Neural progenitor cell (in vitro differentiated cells): Measurements from ENCODE around the gene DUSP19. TPM values are rescaled to one million over a fixed set of nuclear protein-coding genes. Genes with fewer than 3 reads are reported as not detected.

Experiments
- DNase-seq: peaks from one replicate; pipeline ENCODE4 v3.0.0-alpha.2; 2016; ENCODE audit warnings: low spot score
- H2AFZ ChIP-seq: fragments of 200-600 bp; sonication (generic); replicated peaks from 2 replicates; pipeline ENCODE4 v1.6.1; 2016; ENCODE audit warnings: antibody characterized with exemption
- H3F3A ChIP-seq: fragments of 200-600 bp; sonication (generic); 2 replicates; pipeline ENCODE4 v1.6.1; 2016; ENCODE audit warnings: antibody characterized with exemption, low read depth
- H3K27ac ChIP-seq: fragments of 200-600 bp; sonication (generic); 2 replicates; pipeline ENCODE4 v1.5.1; 2016; ENCODE audit warnings: mild to moderate bottlenecking
- H3K27me3 ChIP-seq: fragments of 200-600 bp; sonication (generic); 2 replicates; pipeline ENCODE4 v1.6.1; 2016; ENCODE audit warnings: mild to moderate bottlenecking, moderate library complexity
- H3K36me3 ChIP-seq: fragments of 200-600 bp; sonication (generic); 2 replicates; pipeline ENCODE4 v1.5.1; 2016
- H3K4me1 ChIP-seq: fragments of 200-600 bp; sonication (generic); 2 replicates; pipeline ENCODE4 v1.6.1; 2016; ENCODE audit warnings: mixed run types
- H3K4me2 ChIP-seq: fragments of 200-600 bp; sonication (generic); 2 replicates; pipeline ENCODE4 v1.6.1; 2016
- H3K4me3 ChIP-seq: fragments of 200-600 bp; sonication (generic); 2 replicates; pipeline ENCODE4 v1.5.1; 2016
- H3K79me2 ChIP-seq: fragments of 200-600 bp; sonication (generic); 2 replicates; pipeline ENCODE4 v1.6.1; 2016; ENCODE audit warnings: low read depth
- H3K9ac ChIP-seq: fragments of 200-600 bp; sonication (generic); 2 replicates; pipeline ENCODE4 v1.6.1; 2016
- H3K9me3 ChIP-seq: fragments of 200-600 bp; sonication (generic); 2 replicates; pipeline ENCODE4 v1.5.1; 2016; ENCODE audit warnings: low read depth
- H4K20me1 ChIP-seq: fragments of 200-600 bp; sonication (generic); 2 replicates; pipeline ENCODE4 v1.6.1; 2016; ENCODE audit warnings: low read depth
- H3K27ac Mint-ChIP-seq: 3 replicates; pipeline ENCODE4 v1.8.0; 2021; ENCODE audit warnings: mixed read lengths
- H3K27me3 Mint-ChIP-seq: 2 replicates; pipeline ENCODE4 v1.8.0; 2022; ENCODE audit warnings: low read depth, mild to moderate bottlenecking, inconsistent platforms, moderate library complexity, mixed read lengths; ENCODE audit not compliant: insufficient read depth
- H3K36me3 Mint-ChIP-seq: 3 replicates; pipeline ENCODE4 v1.8.0; 2021; ENCODE audit warnings: mixed read lengths
- H3K4me1 Mint-ChIP-seq: 3 replicates; pipeline ENCODE4 v1.8.0; 2021; ENCODE audit warnings: mixed read lengths
- H3K4me3 Mint-ChIP-seq: 3 replicates; pipeline ENCODE4 v1.8.0; 2021; ENCODE audit warnings: mild to moderate bottlenecking, moderate library complexity, mixed read lengths
- H3K9me3 Mint-ChIP-seq: 3 replicates; pipeline ENCODE4 v1.8.0; 2020; ENCODE audit warnings: mixed read lengths
- EZH2 ChIP-seq: fragments of 200-600 bp; sonication (generic); IDR thresholded peaks from 2 replicates; pipeline ENCODE4 v1.6.1; 2017; ENCODE audit warnings: antibody characterized with exemption, mild to moderate bottlenecking, moderate library complexity
- EZH2phosphoT487 ChIP-seq: fragments of 200-600 bp; sonication (generic); IDR thresholded peaks from 2 replicates; pipeline ENCODE4 v1.6.1; 2017; ENCODE audit warnings: antibody characterized with exemption
- total RNA-seq: library from RNA; depleted of rRNA; stranded (reverse); fragments of >200 nt; gene quantifications from 2 replicates; pipeline ENCODE4 v1.2.3, GENCODE V29; 2015; ENCODE audit warnings: low replicate concordance
- TF ChIP-seq, protein P1 (sequence below): fragments of 200-600 bp; sonication (generic); IDR thresholded peaks from 2 replicates; pipeline ENCODE4 v1.5.1; 2017; ENCODE audit warnings: antibody characterized with exemption, mild to moderate bottlenecking

DUSP19 gene
- total RNA-seq, 1 donor from 2014 or later = 6.7 TPM

DNA sequence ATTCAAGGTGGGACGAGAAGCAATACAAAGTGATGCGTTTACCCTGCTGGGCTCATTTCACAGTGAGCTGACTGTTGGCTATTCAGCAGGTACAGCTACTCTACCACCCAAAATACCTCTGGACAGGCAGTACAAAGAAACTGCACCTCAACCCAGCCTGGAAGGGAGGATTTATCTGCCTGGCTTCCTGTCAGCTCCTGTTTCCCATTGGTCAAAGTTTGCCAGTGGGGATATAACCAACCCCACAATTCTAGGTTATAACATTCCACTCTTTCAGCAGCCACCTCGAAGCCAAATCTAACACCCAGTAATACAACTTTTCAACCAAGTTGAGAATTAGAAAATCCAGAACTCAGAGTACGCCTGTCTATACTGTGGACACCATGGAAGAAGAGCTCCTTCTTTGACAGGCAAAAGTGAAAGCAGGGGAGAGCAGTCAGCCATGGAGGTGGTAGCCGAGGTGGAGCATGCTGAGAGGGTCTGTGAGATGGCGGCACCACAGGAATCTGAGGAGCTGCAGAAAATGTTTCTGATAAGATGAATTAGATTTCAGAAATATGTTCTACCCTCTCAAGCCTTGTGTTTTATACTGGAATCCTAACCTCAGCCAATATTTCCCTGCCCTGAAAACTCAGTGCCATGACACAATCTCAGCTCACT, 10.8 kb downstream of the DUSP19 start:
- H3K4me1 ChIP-seq = no peaks in the 10 kb centered on the region
- Mint-ChIP-seq H3K4me1 (peaks cover 2% of the 10 kb centered on the region), H3K27me3 (no peaks in the 10 kb centered on the region), H3K9me3 (peaks cover 2% of the 10 kb centered on the region), H3K36me3 (peaks cover 2% of the 10 kb centered on the region), H3K4me3 (no peak overlapping the region), H3K27ac (no peak overlapping the region)
- peak overlapping the region; percentile 17 for H2AFZ ChIP-seq
- no peaks in the 10 kb centered on the region for H3K79me2 ChIP-seq
- DNase-seq = no peak
- no peaks in the 10 kb centered on the region for H3F3A ChIP-seq
- no peak overlapping the region for H3K9ac ChIP-seq
- no peaks in the 10 kb centered on the region for H3K36me3 ChIP-seq
- no peak overlapping the region for H3K4me2 ChIP-seq
- no peaks in the 10 kb centered on the region for H3K27me3 ChIP-seq
- H3K4me3 ChIP-seq = no peak overlapping the region
- H4K20me1 ChIP-seq = no peaks in the 10 kb centered on the region
- no peak overlapping the region for H3K27ac ChIP-seq
- TF ChIP-seq, protein P1, sequence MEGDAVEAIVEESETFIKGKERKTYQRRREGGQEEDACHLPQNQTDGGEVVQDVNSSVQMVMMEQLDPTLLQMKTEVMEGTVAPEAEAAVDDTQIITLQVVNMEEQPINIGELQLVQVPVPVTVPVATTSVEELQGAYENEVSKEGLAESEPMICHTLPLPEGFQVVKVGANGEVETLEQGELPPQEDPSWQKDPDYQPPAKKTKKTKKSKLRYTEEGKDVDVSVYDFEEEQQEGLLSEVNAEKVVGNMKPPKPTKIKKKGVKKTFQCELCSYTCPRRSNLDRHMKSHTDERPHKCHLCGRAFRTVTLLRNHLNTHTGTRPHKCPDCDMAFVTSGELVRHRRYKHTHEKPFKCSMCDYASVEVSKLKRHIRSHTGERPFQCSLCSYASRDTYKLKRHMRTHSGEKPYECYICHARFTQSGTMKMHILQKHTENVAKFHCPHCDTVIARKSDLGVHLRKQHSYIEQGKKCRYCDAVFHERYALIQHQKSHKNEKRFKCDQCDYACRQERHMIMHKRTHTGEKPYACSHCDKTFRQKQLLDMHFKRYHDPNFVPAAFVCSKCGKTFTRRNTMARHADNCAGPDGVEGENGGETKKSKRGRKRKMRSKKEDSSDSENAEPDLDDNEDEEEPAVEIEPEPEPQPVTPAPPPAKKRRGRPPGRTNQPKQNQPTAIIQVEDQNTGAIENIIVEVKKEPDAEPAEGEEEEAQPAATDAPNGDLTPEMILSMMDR = no peak
- TF ChIP-seq EZH2phosphoT487 (no peak), EZH2 (no peak)
- H3K9me3 ChIP-seq = no peaks in the 10 kb centered on the region

DNA sequence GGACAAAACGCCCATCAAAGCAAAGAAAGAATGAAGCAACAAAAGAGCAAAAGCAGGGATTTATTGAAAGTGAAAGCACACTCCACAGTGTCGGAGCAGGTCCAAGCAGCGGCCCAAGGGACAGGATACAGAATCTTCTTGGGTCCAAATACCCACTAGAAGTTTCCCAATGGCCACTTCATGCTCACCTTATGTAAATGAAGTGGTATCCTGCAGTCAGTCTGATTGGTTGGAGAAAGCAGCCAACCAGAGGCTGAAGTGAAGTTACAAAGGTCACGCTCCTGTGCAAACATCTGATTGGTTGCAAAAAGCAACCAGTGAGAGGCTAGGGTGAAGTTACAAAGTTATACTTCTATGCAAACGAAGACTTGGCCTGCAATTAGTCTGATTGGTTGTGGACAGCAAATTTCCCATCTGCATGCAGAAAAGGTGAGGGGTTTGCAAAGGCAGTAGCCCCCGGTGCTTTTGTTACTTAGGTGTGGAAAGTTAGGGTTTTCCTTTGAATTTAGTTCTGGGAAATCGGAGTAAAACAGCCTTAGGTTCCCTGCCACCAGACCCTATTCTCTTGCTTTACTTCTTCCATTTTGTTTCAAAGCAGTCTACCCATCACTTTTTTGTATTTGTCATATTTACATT, 12.9 kb downstream of the DUSP19 start:
- H3K79me2 ChIP-seq = no peaks in the 10 kb centered on the region
- no peak for TF ChIP-seq EZH2
- no peak for TF ChIP-seq EZH2phosphoT487
- TF ChIP-seq, protein P1 = no peak
- Mint-ChIP-seq H3K27me3 (no peaks in the 10 kb centered on the region), H3K36me3 (peaks cover 2% of the 10 kb centered on the region), H3K4me3 (no peak overlapping the region), H3K4me1 (peaks cover 2% of the 10 kb centered on the region), H3K27ac (no peak overlapping the region), H3K9me3 (peaks cover 2% of the 10 kb centered on the region)
- no peak overlapping the region for H2AFZ ChIP-seq
- H3K4me2 ChIP-seq = no peak overlapping the region
- no peak overlapping the region for H3K27ac ChIP-seq
- no peaks in the 10 kb centered on the region for H3F3A ChIP-seq
- no peaks in the 10 kb centered on the region for H3K36me3 ChIP-seq
- DNase-seq = no peak
- no peaks in the 10 kb centered on the region for H4K20me1 ChIP-seq
- H3K9me3 ChIP-seq = no peaks in the 10 kb centered on the region
- no peak overlapping the region for H3K9ac ChIP-seq
- no peaks in the 10 kb centered on the region for H3K4me1 ChIP-seq
- no peak overlapping the region for H3K4me3 ChIP-seq
- H3K27me3 ChIP-seq = no peaks in the 10 kb centered on the region

DNA sequence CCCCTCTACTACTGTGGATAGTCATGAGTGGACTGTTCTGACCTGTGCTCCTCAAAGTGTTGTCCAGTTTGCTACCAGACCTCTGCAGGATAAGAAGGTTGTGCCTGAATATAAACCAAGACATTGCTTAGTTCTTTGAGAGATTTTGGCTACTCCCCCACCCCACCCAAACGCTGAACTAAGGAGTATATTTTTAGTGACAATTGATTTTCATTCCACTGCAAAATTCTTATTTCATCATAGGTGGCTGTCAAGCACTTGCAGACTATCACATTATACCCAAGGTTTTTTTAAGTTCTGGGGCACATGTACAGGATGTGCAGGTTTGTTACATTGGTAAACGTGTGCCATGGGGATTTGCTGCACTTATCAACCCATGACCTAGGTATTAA, 13.4 kb downstream of the DUSP19 start:
- Histone ChIP-seq H3K27ac (no peak overlapping the region), H3K4me1 (no peaks in the 10 kb centered on the region), H3F3A (no peaks in the 10 kb centered on the region), H3K4me3 (no peak overlapping the region), H4K20me1 (no peaks in the 10 kb centered on the region), H3K36me3 (no peaks in the 10 kb centered on the region), H3K27me3 (no peaks in the 10 kb centered on the region), H3K9ac (no peak overlapping the region), H3K4me2 (no peak overlapping the region), H3K9me3 (no peaks in the 10 kb centered on the region), H3K79me2 (no peaks in the 10 kb centered on the region), H2AFZ (no peak overlapping the region)
- no peaks in the 10 kb centered on the region for H3K27me3 Mint-ChIP-seq
- no peak for DNase-seq
- peaks cover 2% of the 10 kb centered on the region for H3K4me1 Mint-ChIP-seq
- H3K36me3 Mint-ChIP-seq = peaks cover 2% of the 10 kb centered on the region
- H3K4me3 Mint-ChIP-seq = no peak overlapping the region
- TF ChIP-seq, protein P1 = no peak
- TF ChIP-seq EZH2phosphoT487 (no peak), EZH2 (no peak)
- peaks cover 2% of the 10 kb centered on the region for H3K9me3 Mint-ChIP-seq
- no peak overlapping the region for H3K27ac Mint-ChIP-seq
